UCSD-AML1 (cell line): ENCODE data around the gene PORCN.
"Not testable (repeated sequence)": the region's sequence is repeated elsewhere in the genome, so short reads cannot be mapped to it uniquely, and the experiment has no call there.

Source experiments
- DNase-seq: peaks from one replicate; lab custom pipeline; 2025; ENCODE audit not compliant: unreplicated experiment; lab: John Stamatoyannopoulos, UW

PORCN gene

DNA sequence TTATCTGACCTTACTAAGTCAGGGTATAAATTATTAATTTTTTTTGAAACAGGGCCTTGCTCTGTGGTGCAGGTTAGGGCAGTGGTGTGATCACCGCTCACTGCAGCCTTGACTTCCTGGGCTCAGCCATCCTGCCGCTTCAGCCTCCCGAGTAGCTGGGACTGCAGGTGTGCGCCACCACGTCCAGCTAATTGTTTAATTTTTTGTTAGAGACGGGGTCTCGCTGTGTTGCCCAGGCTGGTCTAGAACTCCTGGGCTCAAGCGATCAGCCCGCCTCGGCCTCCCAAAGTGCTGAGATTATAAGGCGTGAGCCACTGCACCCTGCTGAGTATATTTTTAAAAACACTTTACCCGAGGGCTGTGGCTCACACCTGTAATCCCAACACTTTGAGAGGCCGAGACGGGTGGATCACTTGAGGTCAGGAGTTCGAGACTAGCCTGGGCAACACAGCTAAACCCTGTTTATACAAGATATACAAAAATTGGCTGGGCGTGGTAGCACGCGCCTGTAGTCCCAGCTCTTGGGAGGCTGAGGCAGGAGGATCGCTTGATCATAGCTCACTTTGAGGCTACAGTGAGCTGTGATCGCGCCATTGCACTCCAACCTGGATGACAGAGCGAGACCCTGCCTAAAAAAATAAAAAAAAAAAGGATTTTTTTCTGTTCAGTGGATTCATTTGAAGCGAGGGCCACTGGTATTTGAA lies 30.0 kb downstream of the PORCN start:
- no peak for DNase-seq

DNA sequence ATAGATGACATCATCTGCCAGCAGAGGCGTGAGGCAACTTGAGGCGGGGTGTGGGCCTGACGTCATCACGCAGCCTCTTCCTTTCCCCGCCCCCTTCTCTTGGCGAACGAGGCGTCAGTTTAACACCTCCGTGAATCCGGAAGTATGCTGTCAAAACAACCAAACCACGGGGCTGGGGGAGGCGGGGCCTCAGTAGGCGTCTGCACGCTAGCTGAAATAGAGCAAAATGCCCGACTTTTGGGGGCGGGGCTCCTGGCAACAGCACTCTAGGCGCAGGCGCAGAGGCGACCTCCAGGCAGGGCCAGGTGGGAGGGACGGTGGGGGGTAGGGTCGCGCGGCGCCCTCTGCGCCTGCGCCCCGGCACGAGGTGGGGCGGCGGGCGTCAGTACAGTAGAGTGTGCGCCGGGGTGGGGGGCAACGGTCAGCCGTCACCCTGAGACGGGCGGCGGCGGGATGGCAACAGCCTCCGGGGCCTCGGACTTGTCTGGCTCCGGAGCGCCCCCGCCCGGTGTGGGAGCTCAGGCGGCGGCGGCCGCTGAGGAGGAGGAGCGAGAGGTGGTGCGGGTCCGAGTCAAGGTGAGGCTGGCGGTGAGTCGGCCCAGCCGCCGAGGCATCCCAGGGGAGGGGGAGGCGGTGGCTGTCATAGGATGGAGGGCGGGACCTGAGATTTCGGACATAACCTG lies 30.7 kb downstream of the PORCN start, which contains the start of gene TBC1D25:
Gene TBC1D25 (plus strand): TSS at position 370 of the 683 bp plus-strand sequence. CDS start 84 bp downstream, at position 454.
- peak; percentile 95 for DNase-seq

DNA sequence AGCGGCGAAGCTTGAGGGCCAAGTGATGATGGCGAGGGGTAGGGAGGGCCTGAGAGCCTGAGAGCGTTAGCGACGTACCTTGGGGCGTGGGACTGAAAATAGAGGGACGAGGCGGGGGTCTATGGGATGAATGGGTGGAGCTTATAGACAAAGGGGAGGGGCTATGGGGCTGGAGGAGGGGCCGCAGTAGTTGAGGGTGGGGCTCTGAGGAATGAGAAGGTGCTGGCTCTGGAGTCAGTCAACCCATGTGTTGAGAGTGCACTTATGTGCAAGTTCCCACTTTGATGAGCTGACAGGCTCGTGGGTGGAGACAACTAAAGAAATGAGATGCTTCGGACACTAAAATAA lies 31.2 kb downstream of the PORCN start:
- DNase-seq: peak; percentile 67

DNA sequence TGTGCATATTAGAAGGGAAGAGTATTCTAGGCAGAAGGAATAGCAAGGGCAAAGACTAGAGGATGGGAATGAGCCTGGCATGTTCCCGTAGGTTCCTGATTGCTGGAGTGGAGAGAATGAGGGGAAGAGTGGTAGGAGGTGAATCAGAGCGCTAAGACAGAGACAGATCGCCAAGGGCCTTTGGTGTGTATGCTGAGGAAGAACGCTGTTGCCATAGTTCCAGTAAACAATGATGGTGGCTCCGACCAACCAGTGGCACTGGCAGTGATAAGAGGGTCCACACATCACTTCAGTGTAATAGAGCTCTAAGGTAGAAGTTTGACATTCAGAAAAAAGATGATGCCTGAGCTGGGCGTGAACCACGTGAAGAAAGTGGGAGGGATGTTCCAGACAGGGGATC lies 31.7 kb downstream of the PORCN start:
- DNase-seq: no peak

DNA sequence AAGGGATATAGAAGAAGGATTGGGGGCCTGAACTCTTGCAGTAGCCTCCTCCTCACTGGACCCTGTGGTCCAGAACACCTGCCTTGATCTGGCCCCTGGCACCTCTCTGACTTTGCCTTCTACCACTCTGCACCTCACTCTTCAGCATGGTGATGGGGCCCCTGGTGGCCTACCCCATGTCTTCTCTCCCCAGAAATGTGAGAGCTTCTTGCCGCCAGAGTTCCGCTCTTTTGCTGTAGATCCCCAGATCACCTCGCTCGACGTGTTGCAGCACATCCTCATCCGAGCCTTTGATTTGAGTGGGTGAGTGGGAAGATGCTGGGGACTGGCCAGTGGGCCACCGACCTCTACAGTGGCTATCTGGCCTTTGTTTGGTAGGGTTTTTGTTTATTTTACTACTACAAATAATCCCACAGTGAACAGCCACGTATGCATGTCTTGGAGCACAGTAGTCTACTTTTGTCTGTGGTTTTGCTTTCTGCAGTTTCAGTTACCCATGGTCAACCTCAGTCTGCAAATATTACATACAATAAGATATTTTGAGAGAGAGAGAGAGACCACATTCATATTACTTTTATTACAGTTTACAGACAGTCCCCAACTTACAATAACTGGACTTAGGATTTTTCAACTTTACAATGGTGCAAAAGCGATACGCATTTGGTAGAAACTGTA lies 32.5 kb downstream of the PORCN start:
- no peak for DNase-seq

DNA sequence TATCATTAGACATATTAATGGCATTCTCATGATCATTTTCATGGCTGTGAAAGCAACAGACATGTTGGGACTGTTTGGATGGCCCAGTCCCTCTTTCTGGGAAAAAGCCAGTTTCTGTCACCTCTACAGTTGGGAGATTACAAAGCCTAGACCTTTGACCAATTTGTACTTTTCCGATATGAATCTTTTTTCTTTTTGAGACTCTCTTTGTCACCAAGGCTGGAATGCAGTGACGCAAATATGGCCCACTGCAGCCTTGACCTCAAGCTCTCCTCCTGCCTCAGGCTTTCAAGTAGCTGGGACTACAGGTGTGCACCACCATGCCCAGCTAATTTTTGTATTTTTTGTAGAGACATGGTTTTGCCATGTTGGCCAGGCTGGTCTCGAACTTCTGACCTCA lies 40.1 kb downstream of the PORCN start:
- DNase-seq: no peak

DNA sequence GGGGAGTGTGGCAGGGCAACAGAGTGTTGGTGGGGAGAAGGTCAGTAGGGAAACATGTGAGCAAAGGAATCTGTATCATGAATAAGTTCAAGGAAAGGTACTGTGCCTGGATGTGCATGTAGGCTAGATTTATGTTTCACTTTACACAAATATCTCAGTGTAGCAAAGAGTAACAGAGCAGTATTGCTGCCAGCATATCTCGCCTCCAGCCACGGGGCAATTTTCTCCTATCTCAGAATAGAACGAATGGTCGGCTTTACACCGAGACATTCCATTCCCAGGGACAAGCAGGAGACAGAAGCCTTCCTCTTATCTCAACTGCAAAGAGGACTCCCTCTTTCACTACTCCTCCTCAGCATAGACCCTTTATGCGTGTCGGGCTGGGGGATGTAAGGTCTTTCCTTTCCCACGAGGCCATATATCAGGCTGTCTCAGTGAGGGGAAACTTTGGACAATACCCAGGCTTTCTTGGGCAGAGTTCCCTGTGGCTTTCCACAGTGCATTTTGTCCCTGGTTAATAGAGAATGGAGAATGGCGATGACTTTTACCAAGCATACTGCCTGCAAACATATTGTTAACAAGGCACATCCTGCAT lies 47.0 kb downstream of the PORCN start:
- DNase-seq: not testable (repeated sequence)

GRCh38 chrX:48558271-48558670 lies 49.5 kb downstream of the PORCN start:
- no peak for DNase-seq

GRCh38 chrX:48559636-48560035 lies 50.8 kb downstream of the PORCN start:
- no peak for DNase-seq

- DNase-seq: no peak
These were observed 51.3 kb downstream of the PORCN start for GRCh38 chrX:48560056-48560455.

GRCh38 chrX:48560681-48561080 lies 51.9 kb downstream of the PORCN start:
- DNase-seq: no peak

GRCh38 chrX:48569958-48570357 lies 61.2 kb downstream of the PORCN start:
- DNase-seq: peak; percentile 16
